Measurements from ENCODE around the gene UFM1. TPM values are rescaled to one million over a fixed set of nuclear protein-coding genes. Genes with fewer than 3 reads are reported as not detected.

The UFM1 gene
- total RNA-seq, 1 donor from 2014 or later: 97.2 TPM

DNA sequence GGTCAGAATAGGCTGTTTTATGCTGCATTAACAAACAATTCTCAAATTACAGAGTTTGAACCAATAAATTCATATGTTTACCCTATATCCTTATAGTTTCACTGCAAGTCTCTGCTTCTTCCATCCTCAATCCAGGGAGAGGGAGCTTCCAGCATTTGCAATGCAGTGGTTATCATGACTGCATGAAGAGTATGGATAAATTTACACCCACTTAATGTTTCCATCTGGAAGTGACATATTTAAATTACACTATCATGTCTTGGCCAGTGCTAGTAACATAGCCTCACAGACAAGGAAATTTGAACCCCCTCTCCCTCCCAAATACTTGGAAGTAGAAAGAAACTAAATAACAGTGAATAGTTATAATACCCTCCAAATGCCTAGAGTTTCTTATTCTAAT lies 33.5 kb upstream of the UFM1 start:
- H3K27me3 Mint-ChIP-seq (ENCODE audit: low read depth, unreplicated experiment): no peaks in the 10 kb centered on the region
- no peak overlapping the region for H3K9ac ChIP-seq (ENCODE audit: low read length)
- no peaks in the 10 kb centered on the region for H3K9me3 ChIP-seq (ENCODE audit: insufficient read depth, low read depth, low read length)
- no peaks in the 10 kb centered on the region for H3K4me1 ChIP-seq (ENCODE audit: insufficient read depth, low read length)
- H3K4me3 Mint-ChIP-seq (ENCODE audit: unreplicated experiment): no peak overlapping the region
- H3K4me2 ChIP-seq (ENCODE audit: low read length): no peak overlapping the region
- H3K27ac ChIP-seq (ENCODE audit: low read depth, low read length): no peak overlapping the region
- H3K27ac Mint-ChIP-seq (ENCODE audit: unreplicated experiment): no peak overlapping the region
- H3K4me3 ChIP-seq (ENCODE audit: insufficient read depth, low read depth, low read length): no peak overlapping the region
- no peaks in the 10 kb centered on the region for H3K79me2 ChIP-seq (ENCODE audit: insufficient read depth, low read length)
- no peaks in the 10 kb centered on the region for H3K36me3 ChIP-seq (ENCODE audit: insufficient read depth, low read length)
- FAIRE-seq (no peak), DNase-seq (ENCODE audit: low read depth) (no peak)
- H3K4me1 Mint-ChIP-seq (ENCODE audit: low read depth, unreplicated experiment): no peaks in the 10 kb centered on the region
- no peaks in the 10 kb centered on the region for H3K27me3 ChIP-seq (ENCODE audit: insufficient read depth, low read length)
- peaks cover 2% of the 10 kb centered on the region for H3K9me3 Mint-ChIP-seq (ENCODE audit: unreplicated experiment)
- TF ChIP-seq, protein P1, sequence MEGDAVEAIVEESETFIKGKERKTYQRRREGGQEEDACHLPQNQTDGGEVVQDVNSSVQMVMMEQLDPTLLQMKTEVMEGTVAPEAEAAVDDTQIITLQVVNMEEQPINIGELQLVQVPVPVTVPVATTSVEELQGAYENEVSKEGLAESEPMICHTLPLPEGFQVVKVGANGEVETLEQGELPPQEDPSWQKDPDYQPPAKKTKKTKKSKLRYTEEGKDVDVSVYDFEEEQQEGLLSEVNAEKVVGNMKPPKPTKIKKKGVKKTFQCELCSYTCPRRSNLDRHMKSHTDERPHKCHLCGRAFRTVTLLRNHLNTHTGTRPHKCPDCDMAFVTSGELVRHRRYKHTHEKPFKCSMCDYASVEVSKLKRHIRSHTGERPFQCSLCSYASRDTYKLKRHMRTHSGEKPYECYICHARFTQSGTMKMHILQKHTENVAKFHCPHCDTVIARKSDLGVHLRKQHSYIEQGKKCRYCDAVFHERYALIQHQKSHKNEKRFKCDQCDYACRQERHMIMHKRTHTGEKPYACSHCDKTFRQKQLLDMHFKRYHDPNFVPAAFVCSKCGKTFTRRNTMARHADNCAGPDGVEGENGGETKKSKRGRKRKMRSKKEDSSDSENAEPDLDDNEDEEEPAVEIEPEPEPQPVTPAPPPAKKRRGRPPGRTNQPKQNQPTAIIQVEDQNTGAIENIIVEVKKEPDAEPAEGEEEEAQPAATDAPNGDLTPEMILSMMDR (IDR thresholded peaks at IDR 0.05; ENCODE audit: insufficient read depth, low read depth, low read length): no peak
- no peak for TF ChIP-seq EZH2 (IDR thresholded peaks at IDR 0.05; ENCODE audit: insufficient read depth, low read length)
- H4K20me1 ChIP-seq (ENCODE audit: insufficient read depth, low read length): no peaks in the 10 kb centered on the region
- no peak overlapping the region for H2AFZ ChIP-seq (ENCODE audit: low read depth, low read length)
- no peaks in the 10 kb centered on the region for H3K36me3 Mint-ChIP-seq (ENCODE audit: low read depth, unreplicated experiment)

DNA sequence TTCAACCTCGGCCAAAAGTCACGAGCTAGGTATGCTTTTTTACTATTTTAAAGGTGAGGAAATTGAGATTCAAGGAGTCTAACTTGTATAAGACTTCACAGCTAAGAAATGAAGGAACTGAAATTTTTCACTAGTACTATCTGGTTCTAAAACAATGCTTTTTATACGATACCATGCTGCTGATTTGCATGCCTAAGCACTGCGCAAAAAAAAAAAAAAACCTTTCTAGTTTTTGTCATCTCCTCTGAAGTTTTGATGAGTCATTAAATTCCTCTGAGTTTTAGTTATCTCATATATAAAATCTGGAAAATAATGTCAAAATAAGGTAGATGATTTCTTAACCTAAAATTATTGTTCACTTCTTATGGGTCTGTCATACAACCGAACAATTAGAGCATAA lies 28.0 kb upstream of the UFM1 start:
- Histone ChIP-seq H3K9ac (ENCODE audit: low read length) (no peak overlapping the region), H3K4me3 (ENCODE audit: insufficient read depth, low read depth, low read length) (no peak overlapping the region), H3K4me2 (ENCODE audit: low read length) (no peak overlapping the region), H3K9me3 (ENCODE audit: insufficient read depth, low read depth, low read length) (no peaks in the 10 kb centered on the region), H3K27ac (ENCODE audit: low read depth, low read length) (no peak overlapping the region), H3K79me2 (ENCODE audit: insufficient read depth, low read length) (no peaks in the 10 kb centered on the region), H4K20me1 (ENCODE audit: insufficient read depth, low read length) (no peaks in the 10 kb centered on the region), H3K27me3 (ENCODE audit: insufficient read depth, low read length) (no peaks in the 10 kb centered on the region), H3K36me3 (ENCODE audit: insufficient read depth, low read length) (no peaks in the 10 kb centered on the region), H2AFZ (ENCODE audit: low read depth, low read length) (no peak overlapping the region), H3K4me1 (ENCODE audit: insufficient read depth, low read length) (no peaks in the 10 kb centered on the region)
- Mint-ChIP-seq H3K27me3 (ENCODE audit: low read depth, unreplicated experiment) (no peaks in the 10 kb centered on the region), H3K4me1 (ENCODE audit: low read depth, unreplicated experiment) (no peaks in the 10 kb centered on the region), H3K36me3 (ENCODE audit: low read depth, unreplicated experiment) (no peaks in the 10 kb centered on the region), H3K27ac (ENCODE audit: unreplicated experiment) (no peak overlapping the region), H3K4me3 (ENCODE audit: unreplicated experiment) (no peak overlapping the region), H3K9me3 (ENCODE audit: unreplicated experiment) (peaks cover 2% of the 10 kb centered on the region)
- TF ChIP-seq, protein P1 (IDR thresholded peaks at IDR 0.05; ENCODE audit: insufficient read depth, low read depth, low read length): no peak
- TF ChIP-seq EZH2 (IDR thresholded peaks at IDR 0.05; ENCODE audit: insufficient read depth, low read length): no peak
- DNase-seq (ENCODE audit: low read depth) (no peak), FAIRE-seq (no peak)

DNA sequence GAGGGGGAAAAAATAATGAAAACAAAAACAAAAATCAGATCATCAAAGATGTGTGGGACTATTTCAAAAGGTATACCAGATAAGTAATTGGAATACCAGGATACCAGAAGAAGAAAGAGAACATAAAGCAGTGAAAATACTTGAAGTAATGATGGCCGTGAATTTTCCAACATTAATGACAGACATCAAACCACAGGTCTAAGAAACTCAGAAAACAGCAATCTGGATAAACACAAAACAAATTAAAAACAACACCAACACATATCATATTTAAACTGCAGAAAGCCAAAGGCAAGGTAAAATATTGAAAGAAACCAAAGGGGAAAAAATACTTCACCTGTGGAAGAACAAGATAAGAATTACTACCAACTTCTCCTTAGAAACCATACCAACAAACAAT lies 24.2 kb upstream of the UFM1 start:
- Histone ChIP-seq H3K27me3 (ENCODE audit: insufficient read depth, low read length) (no peaks in the 10 kb centered on the region), H3K79me2 (ENCODE audit: insufficient read depth, low read length) (no peaks in the 10 kb centered on the region), H3K4me1 (ENCODE audit: insufficient read depth, low read length) (no peaks in the 10 kb centered on the region), H3K9ac (ENCODE audit: low read length) (no peak overlapping the region), H3K36me3 (ENCODE audit: insufficient read depth, low read length) (no peaks in the 10 kb centered on the region), H3K4me2 (ENCODE audit: low read length) (no peak overlapping the region), H3K9me3 (ENCODE audit: insufficient read depth, low read depth, low read length) (no peaks in the 10 kb centered on the region), H3K4me3 (ENCODE audit: insufficient read depth, low read depth, low read length) (no peak overlapping the region), H2AFZ (ENCODE audit: low read depth, low read length) (no peak overlapping the region), H3K27ac (ENCODE audit: low read depth, low read length) (no peak overlapping the region), H4K20me1 (ENCODE audit: insufficient read depth, low read length) (no peaks in the 10 kb centered on the region)
- no peak for DNase-seq (ENCODE audit: low read depth)
- no peak overlapping the region for H3K27ac Mint-ChIP-seq (ENCODE audit: unreplicated experiment)
- TF ChIP-seq, protein P1 (IDR thresholded peaks at IDR 0.05; ENCODE audit: insufficient read depth, low read depth, low read length): no peak
- no peak for TF ChIP-seq EZH2 (IDR thresholded peaks at IDR 0.05; ENCODE audit: insufficient read depth, low read length)
- H3K4me3 Mint-ChIP-seq (ENCODE audit: unreplicated experiment): no peak overlapping the region
- no peaks in the 10 kb centered on the region for H3K27me3 Mint-ChIP-seq (ENCODE audit: low read depth, unreplicated experiment)
- H3K9me3 Mint-ChIP-seq (ENCODE audit: unreplicated experiment): no peaks in the 10 kb centered on the region
- no peak for FAIRE-seq
- H3K4me1 Mint-ChIP-seq (ENCODE audit: low read depth, unreplicated experiment): no peaks in the 10 kb centered on the region
- H3K36me3 Mint-ChIP-seq (ENCODE audit: low read depth, unreplicated experiment): no peaks in the 10 kb centered on the region

All from astrocyte (in vitro differentiated cells and primary cell).